Measurements from ENCODE around the gene CTSF.

The CTSF gene

GRCh38 chr11:66554602-66555001, 13.8 kb downstream of the CTSF start:
- H3K27ac ChIP-seq = no peak overlapping the region
- ChIA-PET POLR2A (ENCODE audit: low non-redundant PET) (no interaction called here), CTCF (no interaction called here)
- no peak for TF ChIP-seq CTCF (conservative IDR thresholded peaks at IDR 0.05; ENCODE audit: low read depth)
- no peak for DNase-seq (ENCODE audit: low spot score)

- POLR2A ChIA-PET (ENCODE audit: low non-redundant PET) = no interaction called here
- TF ChIP-seq CTCF (conservative IDR thresholded peaks at IDR 0.05; ENCODE audit: low read depth) = no peak
- no peak overlapping the region for H3K27ac ChIP-seq
- no peak for DNase-seq (ENCODE audit: low spot score)
- CTCF ChIA-PET = no interaction called here
Measured at GRCh38 chr11:66550887-66551286, 17.5 kb downstream of the CTSF start.

- ChIA-PET POLR2A (ENCODE audit: low non-redundant PET) (no interaction called here), CTCF (no interaction called here)
- no peak overlapping the region for H3K27ac ChIP-seq
- no peak for DNase-seq (ENCODE audit: low spot score)
- TF ChIP-seq CTCF (conservative IDR thresholded peaks at IDR 0.05; ENCODE audit: low read depth) = no peak
Measured at GRCh38 chr11:66549696-66550095, 18.7 kb downstream of the CTSF start.

- ChIA-PET CTCF (no interaction called here), POLR2A (ENCODE audit: low non-redundant PET) (no interaction called here)
Measured at GRCh38 chr11:66548774-66549630, 19.4 kb downstream of the CTSF start.

GRCh38 chr11:66548041-66548440, 20.4 kb downstream of the CTSF start:
- ChIA-PET CTCF (no interaction called here), POLR2A (ENCODE audit: low non-redundant PET) (no interaction called here)
- no peak for TF ChIP-seq CTCF (conservative IDR thresholded peaks at IDR 0.05; ENCODE audit: low read depth)
- no peak overlapping the region for H3K27ac ChIP-seq
- no peak for DNase-seq (ENCODE audit: low spot score)

More at GRCh38 chr11:66548774-66549630, 19.4 kb downstream of the CTSF start:
- peak overlapping the region; percentile 4; the same call in 1 of the 2 replicates for H3K27ac ChIP-seq
- TF ChIP-seq CTCF (conservative IDR thresholded peaks at IDR 0.05; ENCODE audit: low read depth) = no peak
- no peak for DNase-seq (ENCODE audit: low spot score)

GRCh38 chr11:66547662-66548009, 20.8 kb downstream of the CTSF start:
- no peak overlapping the region for H3K27ac ChIP-seq
- CTCF ChIA-PET = no interaction called here
- TF ChIP-seq CTCF (conservative IDR thresholded peaks at IDR 0.05; ENCODE audit: low read depth) = no peak
- POLR2A ChIA-PET (ENCODE audit: low non-redundant PET) = interaction anchor here (0.7 kb wide), 1 partner anchor 987 kb away, joined by 3 read pairs; no protein-coding TSS in a partner anchor
- no peak for DNase-seq (ENCODE audit: low spot score)

Measured in RWPE1 (cell line).